GM23338 (cell line): ENCODE data around the gene KAZN. TPM values are rescaled to one million over a fixed set of nuclear protein-coding genes. Genes with fewer than 3 reads are reported as not detected.

Experiments used
- ATAC-seq: fragments of 200-7000 bp; cut with Tn5 transposase; 3 replicates; pipeline ENCODE4 v1.9.1; 2020
- DNase-seq: peaks from one replicate; pipeline ENCODE4 v3.0.0-alpha.2; 2015; ENCODE audit warnings: low spot score
- H2AFZ ChIP-seq: fragments of 200-600 bp; sonication (generic); 2 replicates; pipeline ENCODE4 v1.8.0; 2016; ENCODE audit warnings: antibody characterized with exemption, mild to moderate bottlenecking, moderate library complexity
- H3F3A ChIP-seq: fragments of 200-600 bp; sonication (generic); replicated peaks from 2 replicates; pipeline ENCODE4 v1.8.0; 2017; ENCODE audit warnings: antibody characterized with exemption, mixed run types, low read depth
- H3K27ac ChIP-seq: fragments of 200-600 bp; sonication (generic); 2 replicates; pipeline ENCODE4 v1.6.1; 2016; ENCODE audit warnings: low read depth
- H3K27me3 ChIP-seq: fragments of 200-600 bp; sonication (generic); 2 replicates; pipeline ENCODE4 v1.8.0; 2016; ENCODE audit warnings: mild to moderate bottlenecking, mixed run types, moderate library complexity; ENCODE audit not compliant: insufficient read depth
- H3K36me3 ChIP-seq: fragments of 200-600 bp; sonication (generic); 2 replicates; pipeline ENCODE4 v1.8.0; 2016; ENCODE audit warnings: mild to moderate bottlenecking; ENCODE audit not compliant: insufficient read depth
- H3K4me1 ChIP-seq: fragments of 200-600 bp; sonication (generic); 2 replicates; pipeline ENCODE4 v1.8.0; 2016; ENCODE audit warnings: mild to moderate bottlenecking, moderate library complexity; ENCODE audit not compliant: insufficient read depth
- H3K4me2 ChIP-seq: fragments of 200-600 bp; sonication (generic); 2 replicates; pipeline ENCODE4 v1.7.1; 2017; ENCODE audit warnings: mixed run types
- H3K4me3 ChIP-seq: fragments of 200-600 bp; sonication (generic); 2 replicates; pipeline ENCODE4 v1.6.1; 2016; ENCODE audit warnings: mixed run types
- H3K79me2 ChIP-seq: fragments of 200-600 bp; sonication (generic); replicated peaks from 2 replicates; pipeline ENCODE4 v1.8.0; 2017; ENCODE audit warnings: mild to moderate bottlenecking; ENCODE audit not compliant: insufficient read depth
- H3K9me2 ChIP-seq: fragments of 200-600 bp; sonication (generic); 2 replicates; pipeline ENCODE4 v1.8.0; 2017; ENCODE audit not compliant: insufficient read depth
- H4K20me1 ChIP-seq: fragments of 200-600 bp; sonication (generic); replicated peaks from 2 replicates; pipeline ENCODE4 v1.8.0; 2017; ENCODE audit warnings: mild to moderate bottlenecking; ENCODE audit not compliant: insufficient read depth
- H3K27ac Mint-ChIP-seq: 2 replicates; pipeline ENCODE4 v1.8.0; 2020; ENCODE audit warnings: inconsistent platforms, mild to moderate bottlenecking, moderate library complexity, mixed read lengths
- H3K27me3 Mint-ChIP-seq: 3 replicates; pipeline ENCODE4 v1.8.0; 2022; ENCODE audit warnings: low read depth, mild to moderate bottlenecking, moderate library complexity, mixed read lengths, inconsistent platforms; ENCODE audit not compliant: insufficient read depth, poor library complexity
- H3K36me3 Mint-ChIP-seq: 3 replicates; pipeline ENCODE4 v1.8.0; 2021; ENCODE audit warnings: low read depth, mild to moderate bottlenecking, inconsistent platforms, moderate library complexity, mixed read lengths
- H3K4me1 Mint-ChIP-seq: 3 replicates; pipeline ENCODE4 v1.8.0; 2020; ENCODE audit warnings: mild to moderate bottlenecking, inconsistent platforms, mixed read lengths
- H3K4me3 Mint-ChIP-seq: 3 replicates; pipeline ENCODE4 v1.8.0; 2021; ENCODE audit warnings: moderate library complexity, mild to moderate bottlenecking, inconsistent platforms, mixed read lengths
- H3K9me3 Mint-ChIP-seq: 3 replicates; pipeline ENCODE4 v1.8.0; 2020; ENCODE audit warnings: moderate library complexity, mild to moderate bottlenecking, inconsistent platforms, mixed read lengths
- CREB1 ChIP-seq: fragments of 250-450 bp; sonication (Bioruptor Pico); IDR thresholded peaks from 2 replicates; pipeline ENCODE4 v1.5.0; 2020; ENCODE audit warnings: low read depth, mild to moderate bottlenecking, moderate library complexity
- EZH2phosphoT487 ChIP-seq: fragments of 200-600 bp; sonication (generic); IDR thresholded peaks from one replicate; pipeline ENCODE4 v1.8.1; 2018; ENCODE audit warnings: antibody characterized with exemption; ENCODE audit not compliant: unreplicated experiment
- NANOG ChIP-seq: IDR thresholded peaks from 2 replicates; pipeline ENCODE4 v1.6.1; 2016; ENCODE audit warnings: antibody characterized with exemption, borderline replicate concordance
- POLR2AphosphoS5 ChIP-seq: IDR thresholded peaks from 2 replicates; pipeline ENCODE4 v1.6.1; 2016; ENCODE audit warnings: antibody characterized with exemption, low read depth
- STAT1 ChIP-seq: IDR thresholded peaks from one replicate; pipeline ENCODE4 v1.6.1; 2016; ENCODE audit warnings: antibody characterized with exemption; ENCODE audit not compliant: unreplicated experiment
- ZNF114 ChIP-seq: fragments of 250-450 bp; sonication (Bioruptor Pico); IDR thresholded peaks from 2 replicates; pipeline ENCODE4 v1.5.0; 2020; ENCODE audit warnings: mild to moderate bottlenecking, moderate library complexity
- ZNF331 ChIP-seq: fragments of 250-450 bp; sonication (Bioruptor Pico); IDR thresholded peaks from 2 replicates; pipeline ENCODE4 v1.5.0; 2020; ENCODE audit warnings: low read depth, mild to moderate bottlenecking, moderate library complexity
- polyA plus RNA-seq: library from polyadenylated mRNA; unstranded; fragments of >200 nt; fragmentation: Nextera tagmentation; extraction: Ambion mirVana; gene quantifications from 2 replicates; pipeline ENCODE4 v1.2.1, GENCODE V29; 2016
- total RNA-seq: library from RNA; depleted of rRNA; stranded (reverse); fragments of >200 nt; shearing (Covaris generic); gene quantifications from 2 replicates; pipeline ENCODE4 v1.2.3, GENCODE V29; 2014
- TF ChIP-seq, protein P1 (sequence below): IDR thresholded peaks from one replicate; pipeline ENCODE4 v1.6.1; 2018; ENCODE audit warnings: antibody characterized with exemption; ENCODE audit not compliant: unreplicated experiment

The KAZN gene
- total and polyA plus RNA-seq, 2 experiments from 2014 or later, result 9.9 to 15.0 TPM

- TF ChIP-seq POLR2AphosphoS5, result no peak
- TF ChIP-seq ZNF331 (CRISPR knock-in tag), result no peak
- TF ChIP-seq EZH2phosphoT487, result no peak
- TF ChIP-seq STAT1, result no peak
These were observed 551.9 kb downstream of the KAZN start (continued) for GRCh38 chr1:15150376-15150775.

GRCh38 chr1:15151377-15151806, 552.9 kb downstream of the KAZN start:
- no peak overlapping the region for H3K4me3 ChIP-seq
- Mint-ChIP-seq H3K27me3 (peaks cover 20% of the 10 kb centered on the region), H3K36me3 (no peaks in the 10 kb centered on the region), H3K9me3 (no peaks in the 10 kb centered on the region), H3K4me3 (no peak overlapping the region), H3K4me1 (peaks cover 27% of the 10 kb centered on the region), H3K27ac (no peak overlapping the region)
- no peaks in the 10 kb centered on the region for H3K79me2 ChIP-seq
- H2AFZ ChIP-seq, result no peak overlapping the region
- TF ChIP-seq EZH2phosphoT487 (no peak), ZNF114 (CRISPR knock-in tag) (no peak), CREB1 (CRISPR knock-in tag) (no peak)
- TF ChIP-seq, protein P1, sequence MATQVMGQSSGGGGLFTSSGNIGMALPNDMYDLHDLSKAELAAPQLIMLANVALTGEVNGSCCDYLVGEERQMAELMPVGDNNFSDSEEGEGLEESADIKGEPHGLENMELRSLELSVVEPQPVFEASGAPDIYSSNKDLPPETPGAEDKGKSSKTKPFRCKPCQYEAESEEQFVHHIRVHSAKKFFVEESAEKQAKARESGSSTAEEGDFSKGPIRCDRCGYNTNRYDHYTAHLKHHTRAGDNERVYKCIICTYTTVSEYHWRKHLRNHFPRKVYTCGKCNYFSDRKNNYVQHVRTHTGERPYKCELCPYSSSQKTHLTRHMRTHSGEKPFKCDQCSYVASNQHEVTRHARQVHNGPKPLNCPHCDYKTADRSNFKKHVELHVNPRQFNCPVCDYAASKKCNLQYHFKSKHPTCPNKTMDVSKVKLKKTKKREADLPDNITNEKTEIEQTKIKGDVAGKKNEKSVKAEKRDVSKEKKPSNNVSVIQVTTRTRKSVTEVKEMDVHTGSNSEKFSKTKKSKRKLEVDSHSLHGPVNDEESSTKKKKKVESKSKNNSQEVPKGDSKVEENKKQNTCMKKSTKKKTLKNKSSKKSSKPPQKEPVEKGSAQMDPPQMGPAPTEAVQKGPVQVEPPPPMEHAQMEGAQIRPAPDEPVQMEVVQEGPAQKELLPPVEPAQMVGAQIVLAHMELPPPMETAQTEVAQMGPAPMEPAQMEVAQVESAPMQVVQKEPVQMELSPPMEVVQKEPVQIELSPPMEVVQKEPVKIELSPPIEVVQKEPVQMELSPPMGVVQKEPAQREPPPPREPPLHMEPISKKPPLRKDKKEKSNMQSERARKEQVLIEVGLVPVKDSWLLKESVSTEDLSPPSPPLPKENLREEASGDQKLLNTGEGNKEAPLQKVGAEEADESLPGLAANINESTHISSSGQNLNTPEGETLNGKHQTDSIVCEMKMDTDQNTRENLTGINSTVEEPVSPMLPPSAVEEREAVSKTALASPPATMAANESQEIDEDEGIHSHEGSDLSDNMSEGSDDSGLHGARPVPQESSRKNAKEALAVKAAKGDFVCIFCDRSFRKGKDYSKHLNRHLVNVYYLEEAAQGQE, result no peak
- DNase-seq (no peak), ATAC-seq (no peak)
- H4K20me1 ChIP-seq, result peaks cover 7% of the 10 kb centered on the region
- peaks cover 5% of the 10 kb centered on the region; the same call in 1 of the 2 replicates for H3K4me1 ChIP-seq
- H3K36me3 ChIP-seq, result no peaks in the 10 kb centered on the region
- 0 out of 2 replicates have a peak overlapping the region, but pooled peaks have one; percentile 92 for H3K4me2 ChIP-seq
- H3K27ac ChIP-seq, result no peak overlapping the region
- H3K27me3 ChIP-seq, result peaks cover 35% of the 10 kb centered on the region
- H3F3A ChIP-seq, result no peaks in the 10 kb centered on the region
- no peaks in the 10 kb centered on the region for H3K9me2 ChIP-seq

DNA sequence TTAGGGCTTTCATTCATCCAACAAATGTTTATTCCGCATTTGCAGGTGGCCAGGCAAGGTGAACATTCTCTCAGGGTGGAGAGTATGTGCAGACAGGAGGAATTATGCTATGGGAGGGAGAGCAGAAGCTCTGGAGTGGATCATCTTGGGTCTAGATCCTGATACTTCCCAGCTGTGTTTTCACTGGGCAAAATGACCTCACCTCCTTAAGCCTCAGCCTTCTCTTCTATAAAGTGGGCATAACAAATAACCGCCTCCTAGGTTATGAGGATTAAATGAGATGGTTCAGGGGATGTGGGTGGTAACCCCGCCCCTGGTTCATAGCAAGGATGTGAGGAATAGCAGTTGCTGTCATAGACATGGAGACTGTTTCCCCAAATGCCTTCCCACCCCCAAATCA, 553.4 kb downstream of the KAZN start:
- ATAC-seq, result no peak
- Histone ChIP-seq H3F3A (no peaks in the 10 kb centered on the region), H3K79me2 (no peaks in the 10 kb centered on the region), H2AFZ (peak overlapping the region; percentile 93), H3K4me1 (peaks cover 5% of the 10 kb centered on the region; the same call in 1 of the 2 replicates), H4K20me1 (peaks cover 7% of the 10 kb centered on the region), H3K9me2 (no peaks in the 10 kb centered on the region), H3K27me3 (peaks cover 35% of the 10 kb centered on the region), H3K36me3 (no peaks in the 10 kb centered on the region), H3K4me3 (peak overlapping the region; percentile 87), H3K4me2 (peak overlapping the region; percentile 92), H3K27ac (no peak overlapping the region)
- Mint-ChIP-seq H3K9me3 (no peaks in the 10 kb centered on the region), H3K27ac (no peak overlapping the region), H3K4me3 (peak overlapping the region; percentile 90), H3K36me3 (no peaks in the 10 kb centered on the region), H3K4me1 (peaks cover 31% of the 10 kb centered on the region), H3K27me3 (peaks cover 23% of the 10 kb centered on the region)
- DNase-seq, result no peak
- TF ChIP-seq ZNF114 (CRISPR knock-in tag), result no peak
- TF ChIP-seq NANOG, result no peak
